Endothelial cell of umbilical vein (primary cell): ENCODE measurements around the gene C4orf50. TPM values are rescaled to one million over a fixed set of nuclear protein-coding genes. Genes with fewer than 3 reads are reported as not detected.

Experiments
- BruUV-seq: library from RNA; stranded (reverse); fragments of 400-500 nt; replicated peaks from 2 replicates; lab custom pipeline; 2021; lab: Mats Ljungman, UMichigan
- CTCF ChIA-PET: fragments of 300-600, 350-600 bp; sonication (Branson Sonifier 250); formaldehyde crosslinking; loops from one replicate; lab custom pipeline; 2021; ENCODE audit warnings: antibody characterized with exemption, inconsistent platforms; lab: Charles Lee
- POLR2A ChIA-PET: fragments of 300-600, 350-600 bp; sonication (Branson Sonifier 250); formaldehyde crosslinking; loops from one replicate; lab custom pipeline; 2021; ENCODE audit warnings: antibody characterized with exemption, inconsistent platforms; lab: Charles Lee
- DNase-seq: peaks from one replicate; pipeline ENCODE4 v3.0.0-alpha.2; 2011; ENCODE audit warnings: low read depth, low spot score
- FAIRE-seq: peaks from 2 replicates; lab custom pipeline; 2011; peaks lifted over from hg19 to GRCh38; lab: Jason Lieb, UNC
- H2AFZ ChIP-seq: 2 replicates; pipeline ENCODE4 v1.6.0; 2012; ENCODE audit warnings: low read depth, low read length, control low read depth, inconsistent platforms
- H3K27ac ChIP-seq: 2 replicates; pipeline ENCODE4 v1.5.1; 2011; ENCODE audit warnings: low read depth, mild to moderate bottlenecking, control low read depth, low read length, moderate library complexity; ENCODE audit not compliant: insufficient read depth
- H3K27me3 ChIP-seq, 2 experiments: 2 replicates each; pipeline versions ENCODE4 v1.6.0 to v1.6.1; 2011; ENCODE audit warnings: low read length in 2 of 2, mixed read lengths in 1 of 2; ENCODE audit not compliant: control insufficient read depth in 2 of 2, insufficient read depth in 2 of 2
- H3K36me3 ChIP-seq, 2 experiments: 2 replicates in 1 of 2; 3 replicates in 1 of 2; pipeline ENCODE4 v1.5.1; 2011; ENCODE audit warnings: low read length in 2 of 2, mild to moderate bottlenecking in 1 of 2, moderate library complexity in 1 of 2; ENCODE audit not compliant: control insufficient read depth in 2 of 2, insufficient read depth in 2 of 2; ENCODE audit errors: extremely low read depth in 1 of 2
- H3K4me1 ChIP-seq: 3 replicates; pipeline ENCODE4 v1.5.1; 2011; ENCODE audit warnings: mild to moderate bottlenecking, low read length; ENCODE audit not compliant: control insufficient read depth, insufficient read depth; ENCODE audit errors: extremely low read depth
- H3K4me2 ChIP-seq: 2 replicates; pipeline ENCODE4 v1.6.1; 2011; ENCODE audit warnings: low read length, control low read depth, mixed read lengths; ENCODE audit not compliant: insufficient read depth
- H3K4me3 ChIP-seq, 3 experiments: fragments of 200-600 bp in 1 of 3; sonication (generic), shearing (Covaris generic) in 1 of 3; replicated peaks in 1 of 3; 2 replicates each; pipeline ENCODE4 v1.5.1; 2011 to 2016; ENCODE audit warnings: control low read depth in 3 of 3, low read length in 3 of 3, mild to moderate bottlenecking in 2 of 3, inconsistent platforms in 1 of 3, low read depth in 1 of 3, moderate library complexity in 1 of 3; ENCODE audit not compliant: insufficient read depth in 1 of 3
- H3K79me2 ChIP-seq: 2 replicates; pipeline ENCODE4 v1.6.0; 2012; ENCODE audit warnings: low read length, inconsistent platforms; ENCODE audit not compliant: control insufficient read depth, insufficient read depth
- H3K9ac ChIP-seq: replicated peaks from 2 replicates; pipeline ENCODE3; 2011; ENCODE audit warnings: low read length, control low read depth; ENCODE audit not compliant: insufficient read depth; ENCODE audit errors: extremely low read depth
- H3K9me1 ChIP-seq: replicated peaks from 3 replicates; pipeline ENCODE4 v1.6.0; 2011; ENCODE audit warnings: mild to moderate bottlenecking, low read length; ENCODE audit not compliant: control insufficient read depth, insufficient read depth; ENCODE audit errors: extremely low read depth
- H3K9me3 ChIP-seq: replicated peaks from 2 replicates; pipeline ENCODE4 v1.5.1; 2012; ENCODE audit warnings: low read length, inconsistent platforms; ENCODE audit not compliant: control insufficient read depth, insufficient read depth
- H4K20me1 ChIP-seq: replicated peaks from 2 replicates; pipeline ENCODE3; 2011; ENCODE audit warnings: mild to moderate bottlenecking, low read length; ENCODE audit not compliant: control insufficient read depth, insufficient read depth; ENCODE audit errors: extremely low read depth
- EZH2 ChIP-seq: IDR thresholded peaks from 2 replicates; pipeline ENCODE4 v1.6.1; 2012; ENCODE audit warnings: borderline replicate concordance, low read depth, mild to moderate bottlenecking, moderate library complexity, low read length, inconsistent platforms; ENCODE audit not compliant: severe bottlenecking
- FOS ChIP-seq: IDR thresholded peaks from 2 replicates; pipeline ENCODE4 v1.6.1; 2011; ENCODE audit warnings: mild to moderate bottlenecking, low read length, moderate library complexity, borderline replicate concordance; ENCODE audit not compliant: insufficient read depth
- GATA2 ChIP-seq: IDR thresholded peaks from 2 replicates; pipeline ENCODE4 v1.7.0; 2011; ENCODE audit warnings: low read depth, mild to moderate bottlenecking, moderate library complexity, mixed read lengths, low read length; ENCODE audit not compliant: insufficient read length, insufficient read depth
- JUN ChIP-seq: IDR thresholded peaks from 2 replicates; pipeline ENCODE4 v1.6.1; 2011; ENCODE audit warnings: borderline replicate concordance, low read depth; ENCODE audit not compliant: insufficient read length, insufficient read depth
- MYC ChIP-seq: IDR thresholded peaks from one replicate; pipeline ENCODE4 v1.6.1; 2011; ENCODE audit warnings: mild to moderate bottlenecking, low read depth, low read length
- POLR2A ChIP-seq: IDR thresholded peaks from 2 replicates; pipeline ENCODE4 v1.6.1; 2012; ENCODE audit warnings: low read depth, mild to moderate bottlenecking, control low read depth, low read length
- POLR2AphosphoS5 ChIP-seq: IDR thresholded peaks from 2 replicates; pipeline ENCODE4 v1.6.1; 2012; ENCODE audit warnings: low read depth, mild to moderate bottlenecking, control low read depth, low read length, moderate library complexity; ENCODE audit not compliant: insufficient read depth
- dilution Hi-C: fragments of 300-500 bp; cut with MboI; formaldehyde crosslinking; loops from one replicate; pipeline ENCODE4 v1.15.0; 2019; ENCODE audit warnings: low sequenced_read_pairs; ENCODE audit not compliant: extremely low pct_ligation_motif_present
- intact Hi-C: fragments of 100-400 bp; cut with micrococcal nuclease; formaldehyde crosslinking; loops from one replicate; pipeline ENCODE4 v1.10.0; 2022
- polyA plus RNA-seq, 4 experiments: library from polyadenylated mRNA; depleted of rRNA in 3 of 4; stranded (reverse) in 3 of 4; unstranded in 1 of 4; fragments of >200 nt; gene quantifications; 2 replicates each; pipeline versions ENCODE4 v1.2.1 to v1.2.3, GENCODE V29; 2011 to 2012; ENCODE audit warnings: missing spikeins in 1 of 4
- total RNA-seq: library from RNA; stranded (reverse); gene quantifications from 2 replicates; pipeline ENCODE4 v1.2.3, GENCODE V29; 2021
- TF ChIP-seq, protein P1 (sequence below), 2 donors: IDR thresholded peaks; 1 replicate in 1 of 2; 2 replicates in 1 of 2; pipeline ENCODE4 v1.5.1; 2011; ENCODE audit warnings: low read length in 2 of 2, mild to moderate bottlenecking in 2 of 2, moderate library complexity in 2 of 2, control low read depth in 1 of 2, inconsistent platforms in 1 of 2, low read depth in 1 of 2; ENCODE audit not compliant: insufficient read depth in 1 of 2; ENCODE audit errors: extremely low read depth in 1 of 2
- TF ChIP-seq, protein P2 (sequence below): IDR thresholded peaks from 2 replicates; pipeline ENCODE4 v1.6.1; 2011; ENCODE audit not compliant: insufficient read depth, insufficient read length

C4orf50 gene
- total and polyA plus RNA-seq, 2 donors (not counting 3 experiments of a cell fraction or from before 2014, with no cell fraction given) = not detected

DNA sequence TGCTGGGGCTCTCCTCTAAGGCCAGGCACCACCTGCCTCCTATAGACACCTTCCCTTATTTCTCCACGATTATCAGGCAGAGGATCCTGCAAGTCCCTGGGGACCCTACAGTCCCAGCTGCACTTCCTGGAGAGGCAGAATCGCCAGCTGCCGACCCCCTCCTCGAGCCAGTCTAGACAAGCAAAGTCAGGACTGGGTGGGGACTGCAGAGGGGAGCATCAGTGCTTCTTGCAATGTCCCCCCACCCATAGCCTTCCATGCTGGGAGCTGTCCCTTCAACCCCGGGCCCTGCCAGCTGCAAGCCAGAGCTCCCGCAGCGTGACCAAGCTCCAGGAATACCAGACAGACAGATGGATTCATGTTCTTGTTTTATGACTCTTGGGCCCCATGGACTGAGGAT is 124.0 kb downstream of the C4orf50 start:
- Histone ChIP-seq H3K79me2 (no peaks in the 10 kb centered on the region), H3K4me3 (no peak overlapping the region), H3K27ac (no peak overlapping the region), H3K9ac (no peak overlapping the region), H4K20me1 (no peaks in the 10 kb centered on the region), H3K9me1 (no peaks in the 10 kb centered on the region), H3K36me3 (no peaks in the 10 kb centered on the region), H2AFZ (no peak overlapping the region), H3K9me3 (no peaks in the 10 kb centered on the region), H3K4me1 (no peaks in the 10 kb centered on the region), H3K4me2 (no peak overlapping the region), H3K27me3 (peaks cover 36 to 39% of the 10 kb centered on the region in 2 experiments)
- dilution Hi-C loops = no loop called here
- no TSS peak for BruUV-seq
- FAIRE-seq (no peak), DNase-seq (no peak)
- ChIA-PET CTCF (no interaction called here), POLR2A (no interaction called here)
- TF ChIP-seq, protein P1, sequence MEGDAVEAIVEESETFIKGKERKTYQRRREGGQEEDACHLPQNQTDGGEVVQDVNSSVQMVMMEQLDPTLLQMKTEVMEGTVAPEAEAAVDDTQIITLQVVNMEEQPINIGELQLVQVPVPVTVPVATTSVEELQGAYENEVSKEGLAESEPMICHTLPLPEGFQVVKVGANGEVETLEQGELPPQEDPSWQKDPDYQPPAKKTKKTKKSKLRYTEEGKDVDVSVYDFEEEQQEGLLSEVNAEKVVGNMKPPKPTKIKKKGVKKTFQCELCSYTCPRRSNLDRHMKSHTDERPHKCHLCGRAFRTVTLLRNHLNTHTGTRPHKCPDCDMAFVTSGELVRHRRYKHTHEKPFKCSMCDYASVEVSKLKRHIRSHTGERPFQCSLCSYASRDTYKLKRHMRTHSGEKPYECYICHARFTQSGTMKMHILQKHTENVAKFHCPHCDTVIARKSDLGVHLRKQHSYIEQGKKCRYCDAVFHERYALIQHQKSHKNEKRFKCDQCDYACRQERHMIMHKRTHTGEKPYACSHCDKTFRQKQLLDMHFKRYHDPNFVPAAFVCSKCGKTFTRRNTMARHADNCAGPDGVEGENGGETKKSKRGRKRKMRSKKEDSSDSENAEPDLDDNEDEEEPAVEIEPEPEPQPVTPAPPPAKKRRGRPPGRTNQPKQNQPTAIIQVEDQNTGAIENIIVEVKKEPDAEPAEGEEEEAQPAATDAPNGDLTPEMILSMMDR (IDR thresholded peaks at IDR 0.05; ENCODE audit: extremely low read depth in 1 of 2, insufficient read depth in 1 of 2, low read depth in 1 of 2, low read length in 2 of 2) = no peak
- no peak for TF ChIP-seq FOS
- TF ChIP-seq, protein P2, sequence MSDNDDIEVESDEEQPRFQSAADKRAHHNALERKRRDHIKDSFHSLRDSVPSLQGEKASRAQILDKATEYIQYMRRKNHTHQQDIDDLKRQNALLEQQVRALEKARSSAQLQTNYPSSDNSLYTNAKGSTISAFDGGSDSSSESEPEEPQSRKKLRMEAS = no peak
- intact Hi-C loops = no loop called here

DNA sequence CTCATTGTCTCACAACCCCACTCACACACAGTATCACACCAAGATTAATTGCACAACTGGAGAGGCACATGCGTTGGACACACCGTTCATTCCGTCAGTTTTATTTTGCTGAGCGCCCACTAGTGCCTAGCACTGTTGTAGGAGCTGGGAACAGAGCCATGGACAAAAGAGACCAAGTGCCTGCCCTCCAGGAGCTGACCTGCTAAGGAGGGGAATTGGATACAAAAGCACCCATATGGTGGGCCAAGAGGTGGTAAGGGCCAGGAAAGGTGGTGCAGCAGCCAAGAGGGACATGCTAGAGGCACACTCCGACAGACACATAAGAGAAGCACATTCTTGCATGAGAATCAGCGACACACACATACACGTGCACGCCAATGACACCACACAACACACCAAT is 124.6 kb downstream of the C4orf50 start:
- Histone ChIP-seq H3K79me2 (no peaks in the 10 kb centered on the region), H3K27ac (no peak overlapping the region), H3K9ac (no peak overlapping the region), H3K27me3 (peaks cover 42 to 45% of the 10 kb centered on the region in 2 experiments), H2AFZ (no peak overlapping the region), H3K4me2 (no peak overlapping the region), H3K4me1 (no peaks in the 10 kb centered on the region), H3K9me1 (no peaks in the 10 kb centered on the region), H3K4me3 (no peak overlapping the region), H3K36me3 (no peaks in the 10 kb centered on the region), H3K9me3 (no peaks in the 10 kb centered on the region), H4K20me1 (no peaks in the 10 kb centered on the region)
- FAIRE-seq = no peak
- no TSS peak for BruUV-seq
- POLR2A ChIA-PET = no interaction called here
- no peak for DNase-seq
- TF ChIP-seq, protein P1 (IDR thresholded peaks at IDR 0.05; ENCODE audit: extremely low read depth in 1 of 2, insufficient read depth in 1 of 2, low read depth in 1 of 2, low read length in 2 of 2) = no peak
- TF ChIP-seq JUN (no peak), GATA2 (no peak), POLR2AphosphoS5 (no peak), FOS (no peak), EZH2 (no peak), POLR2A (no peak), MYC (no peak)
- TF ChIP-seq, protein P2 = no peak
- intact Hi-C loops (no loop called here), dilution Hi-C loops (no loop called here)
- CTCF ChIA-PET = no interaction called here
